Natural killer cell (primary cell): Measurements from ENCODE around the gene C6orf89. TPM values are rescaled to one million over a fixed set of nuclear protein-coding genes. Genes with fewer than 3 reads are reported as not detected.
A peak's percentile ranks its signal among the peaks of the same experiment; 100 is the strongest.

ENCODE experiments used
- ATAC-seq, 3 donors: fragments of 150-1000 bp in 2 of 3; fragments of 200-7000 bp in 1 of 3; cut with Tn5 transposase; 1 replicate in 1 of 3; 2 replicates in 2 of 3; pipeline ENCODE4 v1.10.0; 2021; ENCODE audit warnings: mild to moderate bottlenecking in 2 of 3, moderate library complexity in 2 of 3
- DNase-seq, 2 donors: peaks; one replicate each; pipeline versions ENCODE4 v3.0.0 to v3.0.0-alpha.2; 2013 to 2021; ENCODE audit warnings: mixed read lengths in 1 of 2
- H3K27ac ChIP-seq: one replicate; pipeline ENCODE4 v1.5.1; 2013; ENCODE audit warnings: mild to moderate bottlenecking, low read length
- H3K27me3 ChIP-seq: one replicate; pipeline ENCODE4 v1.6.1; 2013; ENCODE audit warnings: low read length; ENCODE audit not compliant: control insufficient read depth, insufficient read depth
- H3K36me3 ChIP-seq: one replicate; pipeline ENCODE4 v1.6.1; 2013; ENCODE audit warnings: low read length; ENCODE audit not compliant: control insufficient read depth, insufficient read depth
- H3K4me1 ChIP-seq: one replicate; pipeline ENCODE4 v1.6.1; 2013; ENCODE audit warnings: low read length; ENCODE audit not compliant: control insufficient read depth, insufficient read depth
- H3K4me3 ChIP-seq: one replicate; pipeline ENCODE4 v1.5.1; 2013; ENCODE audit warnings: low read length
- H3K9me3 ChIP-seq: one replicate; pipeline ENCODE4 v1.6.1; 2013; ENCODE audit warnings: low read length; ENCODE audit not compliant: control insufficient read depth, insufficient read depth
- H3K27ac Mint-ChIP-seq, 2 donors: one replicate each; pipeline ENCODE4 v1.8.0; 2022; ENCODE audit warnings: mild to moderate bottlenecking in 2 of 2, mixed read lengths in 2 of 2, moderate library complexity in 1 of 2
- H3K27me3 Mint-ChIP-seq, 2 donors: one replicate each; pipeline ENCODE4 v1.8.0; 2022; ENCODE audit warnings: low read depth in 2 of 2, mixed read lengths in 2 of 2
- H3K36me3 Mint-ChIP-seq: one replicate; pipeline ENCODE4 v1.8.0; 2022; ENCODE audit warnings: mixed read lengths
- H3K4me1 Mint-ChIP-seq, 2 donors: one replicate each; pipeline ENCODE4 v1.8.0; 2022; ENCODE audit warnings: mixed read lengths in 2 of 2
- H3K4me3 Mint-ChIP-seq: one replicate; pipeline ENCODE4 v1.8.0; 2022; ENCODE audit warnings: mild to moderate bottlenecking, moderate library complexity, mixed read lengths
- H3K9me3 Mint-ChIP-seq, 2 donors: one replicate each; pipeline ENCODE4 v1.8.0; 2022; ENCODE audit warnings: mixed read lengths in 2 of 2
- WGBS: methylation state at CpG from one replicate; pipeline ENCODE4 v1.1.7; 2013; ENCODE audit warnings: missing lambda C conversion rate; ENCODE audit not compliant: insufficient coverage; 5-methylcytosine and 5-hydroxymethylcytosine counted together
- intact Hi-C: fragments of 100-400 bp; cut with micrococcal nuclease; formaldehyde crosslinking; loops from one replicate; pipeline ENCODE4 v1.14.2; 2022
- total RNA-seq, 4 donors: library from RNA; stranded (reverse); fragments of 120-200 nt in 1 of 4; gene quantifications; one replicate each; pipeline versions ENCODE4 v1.2.3 to v1.2.4, GENCODE V29; 2013 to 2022
- TF ChIP-seq, protein P1 (sequence below): fragments of 200-600 bp; IDR thresholded peaks from one replicate; pipeline ENCODE4 v1.8.0; 2022; ENCODE audit warnings: antibody characterized with exemption

C6orf89 gene
- total RNA-seq, 3 donors from 2014 or later (not counting 1 experiment from before 2014, with no cell fraction given) = 34.3 to 47.0 (median 46.3) TPM

DNA sequence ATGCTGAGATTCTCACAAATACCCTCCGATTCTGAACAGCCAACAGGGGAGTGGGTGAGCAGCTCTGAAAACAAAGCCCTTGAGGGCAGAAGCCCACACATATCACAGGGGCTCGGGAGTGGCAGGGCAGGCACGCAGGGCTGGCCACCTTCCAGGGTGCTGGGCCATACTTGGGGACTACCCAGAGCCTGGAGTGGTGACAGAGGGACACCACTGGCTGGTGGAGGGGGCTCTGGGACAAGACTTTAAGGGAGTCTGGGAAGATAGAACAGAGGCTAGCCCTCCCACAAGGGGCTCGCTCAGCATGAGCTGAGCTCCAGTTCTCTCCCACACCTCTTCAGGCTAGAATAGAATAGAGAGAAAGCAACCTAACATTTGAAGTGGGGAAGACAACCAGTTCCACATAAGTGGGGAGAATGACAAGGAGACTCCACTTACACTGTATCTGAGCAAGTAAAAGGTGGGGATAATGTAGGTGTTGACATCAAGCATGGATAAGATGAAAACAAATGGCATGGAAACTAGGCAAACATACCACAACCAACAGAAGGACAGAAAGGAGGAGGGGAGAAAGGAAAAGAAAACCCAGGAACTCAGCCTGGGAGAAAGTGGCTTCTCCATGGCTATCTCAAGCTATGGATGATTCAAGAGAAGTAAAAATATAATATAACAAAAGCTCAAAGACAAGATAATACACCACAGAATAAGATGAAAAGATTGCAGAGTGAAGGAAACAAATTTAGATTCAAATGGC lies 18.1 kb upstream of the C6orf89 start:
- H3K4me3 Mint-ChIP-seq = no peak overlapping the region
- intact Hi-C loops = no loop called here
- no peaks in the 10 kb centered on the region for H3K27me3 ChIP-seq
- H3K4me1 ChIP-seq = no peaks in the 10 kb centered on the region
- H3K4me1 Mint-ChIP-seq = peaks cover 26 to 39% of the 10 kb centered on the region in 2 donors
- WGBS = 88% methylated on average over 3 of the region's 4 CpGs
- no peaks in the 10 kb centered on the region for H3K9me3 Mint-ChIP-seq
- no peak overlapping the region for H3K4me3 ChIP-seq
- no peaks in the 10 kb centered on the region for H3K27me3 Mint-ChIP-seq
- ATAC-seq = no peak
- TF ChIP-seq, protein P1, sequence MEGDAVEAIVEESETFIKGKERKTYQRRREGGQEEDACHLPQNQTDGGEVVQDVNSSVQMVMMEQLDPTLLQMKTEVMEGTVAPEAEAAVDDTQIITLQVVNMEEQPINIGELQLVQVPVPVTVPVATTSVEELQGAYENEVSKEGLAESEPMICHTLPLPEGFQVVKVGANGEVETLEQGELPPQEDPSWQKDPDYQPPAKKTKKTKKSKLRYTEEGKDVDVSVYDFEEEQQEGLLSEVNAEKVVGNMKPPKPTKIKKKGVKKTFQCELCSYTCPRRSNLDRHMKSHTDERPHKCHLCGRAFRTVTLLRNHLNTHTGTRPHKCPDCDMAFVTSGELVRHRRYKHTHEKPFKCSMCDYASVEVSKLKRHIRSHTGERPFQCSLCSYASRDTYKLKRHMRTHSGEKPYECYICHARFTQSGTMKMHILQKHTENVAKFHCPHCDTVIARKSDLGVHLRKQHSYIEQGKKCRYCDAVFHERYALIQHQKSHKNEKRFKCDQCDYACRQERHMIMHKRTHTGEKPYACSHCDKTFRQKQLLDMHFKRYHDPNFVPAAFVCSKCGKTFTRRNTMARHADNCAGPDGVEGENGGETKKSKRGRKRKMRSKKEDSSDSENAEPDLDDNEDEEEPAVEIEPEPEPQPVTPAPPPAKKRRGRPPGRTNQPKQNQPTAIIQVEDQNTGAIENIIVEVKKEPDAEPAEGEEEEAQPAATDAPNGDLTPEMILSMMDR = no peak
- no peak overlapping the region for H3K27ac Mint-ChIP-seq
- H3K9me3 ChIP-seq = no peaks in the 10 kb centered on the region
- DNase-seq = no peak
- no peak overlapping the region for H3K27ac ChIP-seq
- peaks cover 25% of the 10 kb centered on the region for H3K36me3 ChIP-seq
- peaks cover 11% of the 10 kb centered on the region for H3K36me3 Mint-ChIP-seq

DNA sequence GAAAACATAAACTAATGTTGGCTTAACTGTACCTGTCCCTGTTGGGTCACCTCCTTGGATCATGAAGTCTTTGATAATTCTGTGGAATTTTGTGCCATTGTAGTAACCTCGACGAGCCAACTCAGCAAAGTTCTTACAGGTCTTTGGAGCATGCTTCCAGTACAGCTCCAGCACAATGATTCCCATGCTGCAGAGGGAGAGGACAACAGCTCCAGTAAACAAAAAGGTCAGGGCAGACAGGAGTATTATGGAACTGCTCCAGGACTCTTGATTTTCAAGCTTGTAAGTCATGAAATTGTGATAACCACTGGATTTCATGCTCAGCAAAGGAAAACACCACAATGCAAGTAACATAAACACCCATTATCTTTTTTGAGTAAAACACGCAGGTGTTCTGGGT lies 14.1 kb upstream of the C6orf89 start:
- DNase-seq = no peak
- H3K4me3 ChIP-seq = no peak overlapping the region
- no peaks in the 10 kb centered on the region for H3K27me3 Mint-ChIP-seq
- WGBS = 98% methylated on average over 2 of the region's 3 CpGs
- intact Hi-C loops = no loop called here
- peaks cover 36 to 44% of the 10 kb centered on the region in 2 donors for H3K4me1 Mint-ChIP-seq
- no peaks in the 10 kb centered on the region for H3K9me3 ChIP-seq
- no peaks in the 10 kb centered on the region for H3K27me3 ChIP-seq
- H3K36me3 Mint-ChIP-seq = peaks cover 11% of the 10 kb centered on the region
- H3K36me3 ChIP-seq = peaks cover 13% of the 10 kb centered on the region
- H3K27ac Mint-ChIP-seq = no peak overlapping the region
- no peak overlapping the region for H3K27ac ChIP-seq
- no peaks in the 10 kb centered on the region for H3K9me3 Mint-ChIP-seq
- H3K4me1 ChIP-seq = peaks cover 10% of the 10 kb centered on the region
- TF ChIP-seq, protein P1 = no peak
- ATAC-seq = no peak
- H3K4me3 Mint-ChIP-seq = no peak overlapping the region

DNA sequence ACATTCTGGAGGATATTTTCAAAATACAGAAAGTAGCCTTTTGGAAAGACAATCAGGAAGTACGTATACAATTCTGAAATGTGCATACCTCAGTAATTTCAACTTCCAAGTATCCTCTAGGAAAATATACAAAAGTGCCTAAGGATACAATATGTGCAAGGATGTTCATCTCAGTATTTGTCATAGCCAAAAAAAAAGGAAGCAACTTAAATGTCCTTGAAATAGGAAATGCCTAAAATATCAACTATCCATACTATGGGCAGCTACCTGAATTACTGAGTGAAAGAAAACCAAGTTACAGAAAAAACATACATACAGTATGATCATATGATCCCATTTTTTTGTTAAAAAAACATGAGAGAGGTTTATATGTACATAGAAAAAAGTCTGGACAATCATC lies 12.6 kb upstream of the C6orf89 start:
- H3K27ac Mint-ChIP-seq = peak overlapping the region; percentile 97 to 98
- no CpG with 5 or more reads among the region's 1 CpG for WGBS
- peak overlapping the region; percentile 99 for H3K4me3 Mint-ChIP-seq

More for the DNA sequence above, 12.6 kb upstream of the C6orf89 start:
- H3K9me3 ChIP-seq = no peaks in the 10 kb centered on the region
- Mint-ChIP-seq H3K36me3 (peaks cover under 1% of the 10 kb centered on the region), H3K27me3 (peaks cover 0 to 2% of the 10 kb centered on the region in 2 donors), H3K4me1 (peaks cover 30 to 33% of the 10 kb centered on the region in 2 donors), H3K9me3 (no peaks in the 10 kb centered on the region)
- H3K4me1 ChIP-seq = peaks cover 10% of the 10 kb centered on the region
- no peak overlapping the region for H3K27ac ChIP-seq
- intact Hi-C loops = no loop called here
- H3K36me3 ChIP-seq = peaks cover 9% of the 10 kb centered on the region
- H3K27me3 ChIP-seq = no peaks in the 10 kb centered on the region
- no peak overlapping the region for H3K4me3 ChIP-seq
- ATAC-seq = no peak
- DNase-seq = no peak
- TF ChIP-seq, protein P1 = no peak
